Measurements from ENCODE around the gene GMEB1. TPM values are rescaled to one million over a fixed set of nuclear protein-coding genes. Genes with fewer than 3 reads are reported as not detected.
"Not testable (repeated sequence)": the region's sequence is repeated elsewhere in the genome, so short reads cannot be mapped to it uniquely, and the experiment has no call there.

GMEB1 gene
- total RNA-seq, 1 donor from 2014 or later, result 28.2 TPM

- intact Hi-C loops (cut with micrococcal nuclease), result loop anchor here (1.0 to 5.0 kb wide), 9 partner anchors 21 to 513 kb away; partner anchors contain the start of genes RNU11, SRSF4, TAF12 and YTHDF2
These were observed 556 bp downstream of the GMEB1 start for GRCh38 chr1:28668956-28669723.

GRCh38 chr1:28671254-28671780 lies 2.7 kb downstream of the GMEB1 start:
- intact Hi-C loops (cut with micrococcal nuclease), result no loop called here

- intact Hi-C loops (cut with micrococcal nuclease), result not testable (repeated sequence)
These were observed 4.4 kb downstream of the GMEB1 start for GRCh38 chr1:28672971-28673370.

GRCh38 chr1:28675924-28676257 lies 7.3 kb downstream of the GMEB1 start:
- intact Hi-C loops (cut with micrococcal nuclease), result no loop called here

GRCh38 chr1:28680151-28680550 lies 11.6 kb downstream of the GMEB1 start:
- intact Hi-C loops (cut with micrococcal nuclease), result no loop called here

- intact Hi-C loops (cut with micrococcal nuclease), result no loop called here
These were observed 14.3 kb downstream of the GMEB1 start for GRCh38 chr1:28682840-28683239.

GRCh38 chr1:28684937-28685336 lies 16.4 kb downstream of the GMEB1 start:
- intact Hi-C loops (cut with micrococcal nuclease), result no loop called here

GRCh38 chr1:28691627-28692026 lies 23.0 kb downstream of the GMEB1 start:
- intact Hi-C loops (cut with micrococcal nuclease), result not testable (repeated sequence)

GRCh38 chr1:28703629-28704028 lies 35.0 kb downstream of the GMEB1 start:
- intact Hi-C loops (cut with micrococcal nuclease), result loop anchor here (2.0 kb wide), 1 partner anchor 33 kb away; the partner anchor contains the start of gene YTHDF2

- intact Hi-C loops (cut with micrococcal nuclease), result no loop called here
These were observed 47.8 kb downstream of the GMEB1 start for GRCh38 chr1:28716336-28716735.

GRCh38 chr1:28718166-28718565 lies 49.6 kb downstream of the GMEB1 start:
- intact Hi-C loops (cut with micrococcal nuclease), result no loop called here

GRCh38 chr1:28718586-28719331 lies 50.2 kb downstream of the GMEB1 start:
- intact Hi-C loops (cut with micrococcal nuclease), result no loop called here

GRCh38 chr1:28719332-28719619 lies 50.7 kb downstream of the GMEB1 start:
- intact Hi-C loops (cut with micrococcal nuclease), result no loop called here

GRCh38 chr1:28720376-28720775 lies 51.8 kb downstream of the GMEB1 start:
- intact Hi-C loops (cut with micrococcal nuclease), result no loop called here

GRCh38 chr1:28721927-28722326 lies 53.3 kb downstream of the GMEB1 start:
- intact Hi-C loops (cut with micrococcal nuclease), result not testable (repeated sequence)

- intact Hi-C loops (cut with micrococcal nuclease), result not testable (repeated sequence)
These were observed 56.8 kb downstream of the GMEB1 start for GRCh38 chr1:28725365-28725764.

- intact Hi-C loops (cut with micrococcal nuclease), result loop anchor here (1.0 to 5.0 kb wide), 12 partner anchors 33 to 489 kb away; partner anchors contain the start of genes GMEB1, MED18, RNU11 and TAF12
These were observed 67.4 kb downstream of the GMEB1 start for GRCh38 chr1:28735961-28736449.

GRCh38 chr1:28736450-28737306 lies 68.1 kb downstream of the GMEB1 start, which contains the start of gene YTHDF2:
Gene YTHDF2, plus strand, starts transcription at chr1:28736940. Its CDS starts 181 bp downstream, at chr1:28737121.
- intact Hi-C loops (cut with micrococcal nuclease), result loop anchor here (1.0 to 5.0 kb wide), 12 partner anchors 34 to 489 kb away; partner anchors contain the start of genes GMEB1, MED18, RNU11 and TAF12

GRCh38 chr1:28737307-28738132 lies 68.9 kb downstream of the GMEB1 start:
- intact Hi-C loops (cut with micrococcal nuclease), result loop anchor here (2.0 to 5.0 kb wide), 4 partner anchors 35 to 490 kb away; no protein-coding TSS in a partner anchor

GRCh38 chr1:28740118-28740517 lies 71.5 kb downstream of the GMEB1 start:
- intact Hi-C loops (cut with micrococcal nuclease), result no loop called here
